ENCODE results near the gene ACTR1A. TPM values are rescaled to one million over a fixed set of nuclear protein-coding genes. Genes with fewer than 3 reads are reported as not detected.
A peak's percentile ranks its signal among the peaks of the same experiment; 100 is the strongest.
"Not testable (repeated sequence)": the region's sequence is repeated elsewhere in the genome, so short reads cannot be mapped to it uniquely, and the experiment has no call there.

Gene ACTR1A
- total RNA-seq, 1 donor from 2014 or later: 42.1 TPM

DNA sequence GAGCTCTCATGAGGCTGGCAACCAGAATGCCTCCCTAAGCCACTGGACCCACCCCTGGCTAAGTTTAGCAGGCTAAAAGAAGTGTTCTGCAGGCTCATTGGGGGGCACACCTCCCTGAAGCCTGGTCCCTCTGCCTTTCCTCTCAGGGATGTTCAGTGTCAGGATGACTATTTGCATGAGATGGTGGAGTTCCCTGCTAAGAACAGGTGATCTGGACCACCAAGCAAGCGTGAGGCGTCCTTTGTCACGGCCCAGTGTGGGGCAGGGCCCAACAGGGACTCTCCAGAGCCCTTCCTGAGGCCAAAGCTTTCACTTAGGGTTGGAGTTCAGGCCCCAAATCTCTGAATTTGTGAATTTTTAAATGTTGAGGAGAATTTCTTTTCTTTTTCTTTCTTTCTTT, 13.2 kb upstream of the ACTR1A start:
- no peak for DNase-seq (ENCODE audit: low spot score)

GRCh38 chr10:102514487-102515311, 12.2 kb upstream of the ACTR1A start:
- no peak for DNase-seq (ENCODE audit: low spot score)

- DNase-seq (ENCODE audit: low spot score): peak; percentile 63
Observed at GRCh38 chr10:102511583-102512274, 9.2 kb upstream of the ACTR1A start.

DNA sequence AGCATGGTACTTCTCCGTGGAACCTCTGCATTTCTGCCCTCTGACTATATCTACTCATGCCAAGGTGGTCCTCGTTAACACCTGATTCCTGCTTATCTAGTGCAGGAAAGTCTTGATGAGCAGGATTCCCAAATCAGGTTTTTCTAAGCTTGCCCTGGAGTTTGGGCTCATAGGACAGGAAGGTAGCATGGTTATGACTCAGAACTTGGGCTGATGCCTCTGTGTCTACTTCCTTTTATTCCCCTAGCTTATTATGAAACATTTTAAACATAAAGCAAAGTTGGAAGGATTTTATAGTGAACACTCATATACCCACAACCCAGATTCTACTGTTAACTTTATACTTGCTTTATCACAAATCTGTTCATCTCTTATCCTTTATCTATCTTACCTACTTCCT, 6.9 kb upstream of the ACTR1A start:
- no peak for DNase-seq (ENCODE audit: low spot score)

GRCh38 chr10:102508506-102508905, 6.0 kb upstream of the ACTR1A start:
- no peak for DNase-seq (ENCODE audit: low spot score)

DNA sequence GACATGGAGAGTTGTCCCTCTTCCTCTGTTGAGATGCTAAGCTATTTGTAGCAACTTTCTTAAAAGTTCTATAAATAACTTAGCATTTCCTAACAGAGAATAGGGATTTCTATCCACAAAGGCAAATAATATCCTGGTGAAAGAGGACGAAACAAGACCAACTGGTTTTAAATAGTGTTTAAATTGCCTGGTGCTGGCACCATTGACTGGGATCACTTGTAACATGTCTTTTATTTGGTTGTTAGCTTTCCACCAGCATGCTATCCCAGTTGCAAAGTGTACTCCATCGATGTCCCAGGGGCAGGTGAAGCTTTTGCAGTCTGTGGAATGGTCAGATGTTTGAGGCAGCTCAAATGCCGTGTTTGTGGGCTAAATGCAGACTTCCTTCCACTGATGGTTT, 5.0 kb upstream of the ACTR1A start:
- no peak for DNase-seq (ENCODE audit: low spot score)

DNA sequence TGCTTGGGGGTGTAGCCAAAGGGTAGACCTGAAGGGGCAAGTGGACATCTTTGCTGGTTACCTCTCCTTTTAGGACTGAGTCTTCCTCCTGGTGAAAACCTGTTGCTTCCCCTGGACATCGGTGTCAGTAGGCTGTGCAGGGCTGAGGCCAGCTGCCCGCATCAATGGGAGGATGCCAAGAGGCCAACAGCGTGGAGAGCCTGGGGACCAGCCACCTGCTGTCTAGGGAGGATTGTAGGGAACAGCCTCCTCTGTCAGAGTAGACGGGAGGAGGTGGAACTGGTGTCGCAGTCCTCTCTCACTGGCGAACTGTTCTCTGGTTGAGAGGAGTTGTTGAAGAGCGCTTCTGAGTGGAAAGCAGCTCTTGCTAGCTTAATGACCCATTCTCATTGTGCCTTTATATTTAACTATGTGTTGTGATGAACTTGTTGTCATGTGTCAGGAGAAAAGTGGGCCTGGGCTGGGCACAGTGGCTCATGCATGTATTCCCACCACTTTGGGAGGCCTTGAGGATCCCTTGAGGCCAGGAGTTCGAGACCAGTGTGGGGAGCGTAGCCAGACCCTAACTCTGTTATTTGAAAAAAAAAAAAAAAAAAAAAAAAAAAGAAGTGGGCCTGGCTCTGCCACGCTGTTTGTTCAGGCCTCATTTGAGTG, 3.1 kb upstream of the ACTR1A start:
- DNase-seq (ENCODE audit: low spot score): no peak

GRCh38 chr10:102504976-102505300, 2.4 kb upstream of the ACTR1A start:
- DNase-seq (ENCODE audit: low spot score): no peak

DNA sequence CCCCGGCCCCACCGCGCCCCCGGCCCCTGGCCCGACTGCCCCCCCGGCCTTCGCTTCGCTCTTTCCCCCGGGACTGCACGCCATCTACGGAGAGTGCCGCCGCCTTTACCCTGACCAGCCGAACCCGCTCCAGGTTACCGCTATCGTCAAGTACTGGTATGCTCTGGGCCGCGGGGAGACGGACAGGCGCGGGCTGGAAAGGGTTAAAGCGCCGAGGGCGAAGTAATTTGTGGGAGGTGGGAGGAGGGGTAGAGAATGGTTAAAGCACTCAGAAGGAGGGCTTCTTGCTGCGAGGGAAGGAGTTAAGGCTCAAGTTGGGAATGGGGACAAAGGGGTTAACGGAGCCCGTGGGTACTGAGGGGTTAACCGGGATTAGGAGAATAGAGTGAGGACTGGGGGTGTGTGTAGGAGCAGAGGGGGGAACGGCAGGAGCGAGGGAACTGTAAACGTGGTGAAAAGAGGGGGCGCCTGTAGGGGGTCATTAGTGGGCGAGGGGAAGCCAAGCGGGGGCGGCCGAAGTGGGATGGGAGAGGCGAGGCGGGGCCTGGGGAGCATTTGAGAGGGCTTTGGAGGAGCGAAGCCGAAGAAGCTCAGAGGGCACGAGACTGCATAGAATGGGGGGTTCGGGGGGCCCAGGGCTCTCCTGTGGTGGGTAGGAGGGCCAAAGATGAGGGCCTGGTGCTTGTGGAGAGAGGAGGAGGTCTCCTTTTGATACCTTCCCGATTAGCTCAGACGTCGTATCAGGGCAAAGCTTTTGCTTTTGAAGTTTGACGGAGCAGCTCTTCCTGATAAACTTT, 1.9 kb upstream of the ACTR1A start:
- DNase-seq (ENCODE audit: low spot score): peak; percentile 87

GRCh38 chr10:102503264-102504178, 1.0 kb upstream of the ACTR1A start, which contains the start of gene SUFU:
SUFU (plus strand) TSS chr10:102503972; CDS start chr10:102504153, 181 bp downstream.
- peak; percentile 99 for DNase-seq (ENCODE audit: low spot score)

DNA sequence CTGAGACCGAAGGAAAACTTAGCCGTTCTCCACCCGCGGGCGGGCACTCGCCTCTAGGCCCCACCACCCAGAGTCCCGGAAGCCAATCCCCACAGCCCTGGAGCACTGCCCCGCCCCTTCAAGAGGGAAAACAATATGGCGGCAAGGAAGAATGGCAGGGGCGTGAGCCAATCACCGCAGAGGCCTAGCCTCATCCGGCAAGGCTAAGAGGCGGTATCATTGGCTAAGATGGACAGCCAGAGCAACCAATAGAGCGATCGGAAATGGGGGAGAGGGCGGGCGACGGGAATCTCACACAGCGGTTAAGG, 529 bp downstream of the ACTR1A start:
- peak; percentile 100 for DNase-seq (ENCODE audit: low spot score)

DNA sequence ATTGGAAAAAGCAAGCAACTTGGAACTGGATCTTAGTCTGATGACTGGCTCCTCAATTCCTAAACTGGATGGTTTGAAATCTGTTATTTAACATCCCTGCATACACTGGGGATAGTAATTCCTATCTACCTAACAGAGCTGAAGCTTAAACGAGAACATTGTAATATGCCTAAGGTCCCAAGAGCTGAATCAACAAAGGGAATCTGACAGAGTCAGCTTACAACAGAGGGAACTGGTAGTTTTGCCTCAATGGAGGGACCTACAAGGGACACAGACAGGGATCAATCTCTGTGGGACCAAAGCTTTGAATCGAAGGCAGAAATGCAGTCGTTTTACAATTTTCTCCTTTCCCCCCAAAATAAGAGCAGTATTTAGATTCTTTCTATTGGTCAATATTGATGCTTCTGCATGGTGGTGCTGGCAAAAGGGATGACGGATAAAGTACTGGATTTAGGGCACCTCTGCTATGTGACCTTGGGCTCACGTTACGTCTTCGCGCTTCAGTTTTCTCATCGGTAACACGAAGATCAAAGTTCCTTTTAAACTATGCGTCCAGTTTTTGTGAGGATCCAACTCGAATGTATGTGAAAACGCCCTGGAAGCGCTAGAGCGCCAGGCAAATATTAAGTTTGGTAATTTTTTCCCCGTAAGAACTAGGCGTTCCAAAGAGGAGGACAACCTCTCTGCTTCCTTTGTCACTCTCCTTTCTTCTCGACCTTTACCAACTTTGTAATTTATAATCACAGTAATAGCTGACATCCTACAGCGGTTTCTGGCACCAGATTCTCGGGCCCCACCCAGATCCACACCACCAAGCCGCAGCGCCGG, 1.1 kb downstream of the ACTR1A start:
- DNase-seq (ENCODE audit: low spot score): no peak

- not testable (repeated sequence) for DNase-seq (ENCODE audit: low spot score)
Observed at GRCh38 chr10:102500686-102501085, 1.8 kb downstream of the ACTR1A start.

GRCh38 chr10:102499356-102499755, 3.2 kb downstream of the ACTR1A start:
- no peak for DNase-seq (ENCODE audit: low spot score)

DNA sequence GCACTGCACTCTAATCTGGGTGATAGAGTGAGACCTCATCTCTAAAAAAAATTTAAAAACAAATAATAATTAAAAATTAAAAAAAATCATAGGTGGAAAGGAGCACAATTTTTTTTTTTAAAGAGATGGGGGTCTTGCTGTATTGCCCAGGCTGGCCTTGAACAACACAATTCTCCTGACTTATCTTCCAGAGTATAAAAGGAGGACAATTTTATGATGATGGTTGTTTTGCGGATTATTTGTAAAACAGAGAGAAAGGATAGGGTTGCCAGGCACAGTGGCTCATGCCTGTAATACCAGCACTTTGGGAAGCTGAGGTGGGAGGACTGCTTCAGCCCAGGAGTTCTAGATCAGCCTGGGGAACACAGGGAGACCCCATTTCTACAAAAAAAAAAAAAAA, 5.0 kb downstream of the ACTR1A start:
- no peak for DNase-seq (ENCODE audit: low spot score)

DNA sequence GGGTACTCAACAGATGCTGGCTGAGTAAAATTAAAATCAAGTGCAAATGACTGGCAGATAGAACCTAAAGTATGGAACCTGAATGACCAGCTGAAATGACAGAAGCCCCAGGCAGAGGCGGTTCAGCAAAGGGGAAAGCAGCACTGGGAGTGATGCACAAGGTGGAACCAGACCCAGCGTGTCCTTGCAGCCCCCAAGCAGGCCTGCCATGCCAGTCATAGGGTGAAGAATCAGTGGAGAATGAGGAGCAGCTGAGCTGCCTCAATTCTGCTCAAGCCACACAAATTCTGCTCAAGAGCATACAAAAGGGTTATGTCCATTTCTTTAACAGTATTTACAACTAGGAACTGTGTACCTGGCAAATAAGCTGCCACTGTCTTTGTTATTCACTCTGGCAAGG, 8.7 kb downstream of the ACTR1A start:
- no peak for DNase-seq (ENCODE audit: low spot score)

DNA sequence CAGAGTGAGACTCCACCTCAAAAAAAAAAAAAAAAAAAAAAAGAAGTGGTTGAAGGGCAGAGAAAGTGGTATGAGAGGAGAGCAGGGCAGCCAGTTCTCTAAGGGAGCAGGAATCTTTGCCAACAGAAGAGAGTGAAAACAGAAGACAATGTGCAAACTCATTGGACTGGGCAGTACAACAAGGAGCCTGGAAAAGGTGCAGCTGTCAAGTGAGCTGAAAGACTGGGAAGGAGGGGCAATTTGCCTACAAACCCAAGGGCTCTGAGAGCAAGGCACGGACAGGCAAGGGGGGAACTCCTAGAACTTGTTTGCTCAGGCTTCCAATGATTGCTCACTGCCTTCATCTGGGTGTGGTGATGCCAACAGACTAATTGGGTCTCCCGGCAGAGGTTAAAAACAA, 9.5 kb downstream of the ACTR1A start:
- no peak for DNase-seq (ENCODE audit: low spot score)

- DNase-seq (ENCODE audit: low spot score): no peak
Observed at GRCh38 chr10:102492344-102492939, 10.1 kb downstream of the ACTR1A start.

DNA sequence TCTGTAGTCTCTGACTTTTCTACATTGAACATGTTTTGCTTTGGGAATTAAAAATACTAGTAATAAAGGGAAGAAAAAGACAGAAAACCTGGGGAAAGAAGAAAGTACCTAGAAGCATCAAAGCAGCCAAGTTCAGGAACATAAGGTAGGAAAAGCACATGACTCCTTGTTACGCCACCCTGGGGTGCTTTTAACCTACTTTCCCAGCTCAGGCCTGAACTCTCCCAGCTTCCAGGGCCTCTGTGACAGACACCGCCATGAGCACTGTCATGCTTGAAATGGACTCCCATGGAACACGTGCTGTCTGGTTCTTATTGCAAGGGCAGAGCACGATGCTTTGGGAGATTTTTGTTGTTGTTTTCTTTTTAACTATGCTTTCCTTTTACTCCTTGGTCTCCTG, 11.4 kb downstream of the ACTR1A start:
- DNase-seq (ENCODE audit: low spot score): no peak

All from umbilical cord (tissue), 2 donors.